Esophagus muscularis mucosa (tissue), 4 donors: ENCODE measurements around the gene VWA5B1.

Source experiments
- CTCF ChIP-seq, 3 experiments: fragments of 200-600 bp in 2 of 3; fragments of 450-650 bp in 1 of 3; sonication (generic) in 2 of 3; IDR thresholded peaks; one replicate each; pipeline ENCODE4 v1.5.1; 2017 to 2019; ENCODE audit warnings: antibody characterized with exemption in 3 of 3, mild to moderate bottlenecking in 2 of 3, moderate library complexity in 1 of 3
- EP300 ChIP-seq: sonication (generic); formaldehyde crosslinking; IDR thresholded peaks from one replicate; pipeline ENCODE4 v1.6.1; 2017; ENCODE audit warnings: antibody characterized with exemption
- POLR2A ChIP-seq: fragments of 450-650 bp; IDR thresholded peaks from one replicate; pipeline ENCODE4 v1.6.1; 2017; ENCODE audit warnings: antibody characterized with exemption, moderate library complexity, mild to moderate bottlenecking, low read depth
- POLR2AphosphoS5 ChIP-seq, 2 donors: sonication (generic); formaldehyde crosslinking; IDR thresholded peaks; one replicate each; pipeline ENCODE4 v1.6.1; 2017; ENCODE audit warnings: antibody characterized with exemption in 2 of 2

DNA sequence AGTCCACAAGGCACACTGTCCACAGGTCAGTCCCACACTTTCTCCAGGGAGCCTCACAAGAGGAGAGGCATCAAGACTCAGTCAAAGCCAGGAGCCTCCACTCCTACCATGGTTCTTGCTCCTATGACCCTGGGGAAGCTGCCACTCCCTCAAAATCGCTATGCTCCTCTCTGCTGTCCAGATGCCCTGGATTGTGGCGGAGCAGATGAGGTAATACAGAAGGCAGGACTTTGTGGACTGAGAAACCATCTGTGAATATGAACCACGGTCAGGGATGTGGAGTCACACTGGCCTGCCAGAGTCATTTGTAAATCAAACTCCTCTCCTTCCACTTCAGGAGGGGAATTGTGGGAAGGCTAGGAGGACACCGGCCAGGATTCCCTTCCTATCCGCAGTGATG, 20.6 kb downstream of the VWA5B1 start:
- TF ChIP-seq POLR2AphosphoS5 (IDR thresholded peaks at IDR 0.05) (no peak), CTCF (IDR thresholded peaks at IDR 0.05) (no peak), POLR2A (no peak), EP300 (no peak)
